Skeletal muscle cell (primary cell): Measurements from ENCODE around the gene PARP6.

Experiments
- DNase-seq: peaks from one replicate; pipeline ENCODE4 v3.0.0-alpha.2; 2010; ENCODE audit warnings: low read depth
- H3K4me3 ChIP-seq: 2 replicates; pipeline ENCODE4 v1.5.1; 2011; ENCODE audit warnings: low read depth, mild to moderate bottlenecking, control low read depth, low read length, moderate library complexity

Gene PARP6, protein sequence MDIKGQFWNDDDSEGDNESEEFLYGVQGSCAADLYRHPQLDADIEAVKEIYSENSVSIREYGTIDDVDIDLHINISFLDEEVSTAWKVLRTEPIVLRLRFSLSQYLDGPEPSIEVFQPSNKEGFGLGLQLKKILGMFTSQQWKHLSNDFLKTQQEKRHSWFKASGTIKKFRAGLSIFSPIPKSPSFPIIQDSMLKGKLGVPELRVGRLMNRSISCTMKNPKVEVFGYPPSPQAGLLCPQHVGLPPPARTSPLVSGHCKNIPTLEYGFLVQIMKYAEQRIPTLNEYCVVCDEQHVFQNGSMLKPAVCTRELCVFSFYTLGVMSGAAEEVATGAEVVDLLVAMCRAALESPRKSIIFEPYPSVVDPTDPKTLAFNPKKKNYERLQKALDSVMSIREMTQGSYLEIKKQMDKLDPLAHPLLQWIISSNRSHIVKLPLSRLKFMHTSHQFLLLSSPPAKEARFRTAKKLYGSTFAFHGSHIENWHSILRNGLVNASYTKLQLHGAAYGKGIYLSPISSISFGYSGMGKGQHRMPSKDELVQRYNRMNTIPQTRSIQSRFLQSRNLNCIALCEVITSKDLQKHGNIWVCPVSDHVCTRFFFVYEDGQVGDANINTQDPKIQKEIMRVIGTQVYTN

DNA sequence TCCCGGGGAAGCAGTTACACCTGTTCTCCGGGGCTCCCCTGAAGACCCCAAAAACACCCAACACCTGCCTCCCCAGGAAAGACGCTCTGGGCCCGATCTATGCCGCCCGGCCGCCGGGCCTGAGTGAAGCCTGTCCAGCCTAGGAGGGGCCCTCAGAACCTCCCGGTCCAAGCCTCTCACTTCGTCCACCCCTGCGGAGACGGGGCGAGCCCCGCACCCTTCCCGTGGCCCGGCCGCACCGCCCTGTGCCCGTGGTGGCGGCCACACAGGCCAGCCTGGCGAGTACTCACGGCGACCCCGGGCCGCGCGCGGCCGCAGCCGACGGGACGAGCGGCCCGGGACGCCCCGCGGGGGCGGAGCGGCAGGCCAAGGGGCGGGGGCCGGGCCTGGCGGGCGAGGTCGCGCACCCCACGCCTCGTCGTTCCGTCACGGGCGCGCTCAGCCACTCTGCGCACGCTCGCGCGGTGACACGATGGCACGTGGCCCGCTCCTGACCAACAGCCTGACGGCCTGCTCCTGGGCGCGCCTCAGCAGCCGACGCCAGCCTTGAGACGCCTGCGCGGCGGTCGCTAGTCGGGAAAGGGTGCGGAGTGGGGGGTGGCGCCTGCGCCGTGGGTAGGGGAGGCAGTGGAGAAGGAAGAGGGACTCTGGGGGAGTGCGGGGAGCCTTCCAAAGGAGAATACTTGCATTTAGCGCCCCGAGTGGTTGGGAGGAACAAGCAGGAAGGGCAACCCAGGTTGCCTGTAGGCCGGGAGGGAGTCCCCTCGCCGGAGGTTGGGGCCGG is at the start of gene PARP6:
Gene PARP6, minus strand, starts transcription at position 342 of the 784 bp plus-strand sequence. CDS start 5,077 bp downstream, outside the sequence.
- H3K4me3 ChIP-seq = peak within 1 kb of the TSS; percentile 77
- peak; percentile 97 for DNase-seq

DNA sequence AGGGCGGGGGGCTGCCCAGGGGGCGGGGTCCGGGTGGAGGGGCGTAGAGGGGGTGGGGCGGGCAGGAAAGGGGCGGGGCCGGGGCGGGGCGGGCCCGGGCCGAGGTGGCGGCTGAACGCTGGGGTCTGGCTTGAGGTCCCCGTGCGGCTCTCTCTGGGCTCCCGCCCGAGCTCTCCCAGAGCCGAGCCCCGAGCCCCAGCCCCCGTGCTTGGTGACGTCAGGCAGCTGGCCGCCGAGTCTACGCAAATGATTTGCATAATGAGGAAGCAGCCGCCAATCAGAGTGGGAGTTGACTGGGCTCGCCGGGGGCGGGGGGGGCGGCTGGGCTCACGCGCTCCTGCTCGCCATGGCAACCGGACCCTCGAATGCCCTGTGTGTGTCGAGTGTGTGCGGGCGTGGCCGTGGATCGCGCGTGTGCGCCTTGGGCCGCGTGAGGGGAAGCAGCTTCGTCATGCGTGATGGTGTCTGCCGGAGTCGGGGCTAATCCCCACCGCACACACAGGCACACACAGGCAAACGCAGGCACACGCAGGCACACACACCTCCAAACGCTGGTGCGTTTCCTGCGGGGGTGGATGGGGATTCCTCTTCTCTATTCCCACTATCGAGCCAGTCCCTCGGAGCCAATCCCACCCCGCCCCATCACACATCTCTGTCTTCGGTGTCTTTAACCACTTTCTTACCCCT is 47.8 kb upstream of the PARP6 start, which contains the start of gene CELF6:
Gene CELF6, minus strand, starts transcription at position 173 of the 687 bp plus-strand sequence. CDS start 283 bp downstream, outside the sequence.
- no peak for DNase-seq

DNA sequence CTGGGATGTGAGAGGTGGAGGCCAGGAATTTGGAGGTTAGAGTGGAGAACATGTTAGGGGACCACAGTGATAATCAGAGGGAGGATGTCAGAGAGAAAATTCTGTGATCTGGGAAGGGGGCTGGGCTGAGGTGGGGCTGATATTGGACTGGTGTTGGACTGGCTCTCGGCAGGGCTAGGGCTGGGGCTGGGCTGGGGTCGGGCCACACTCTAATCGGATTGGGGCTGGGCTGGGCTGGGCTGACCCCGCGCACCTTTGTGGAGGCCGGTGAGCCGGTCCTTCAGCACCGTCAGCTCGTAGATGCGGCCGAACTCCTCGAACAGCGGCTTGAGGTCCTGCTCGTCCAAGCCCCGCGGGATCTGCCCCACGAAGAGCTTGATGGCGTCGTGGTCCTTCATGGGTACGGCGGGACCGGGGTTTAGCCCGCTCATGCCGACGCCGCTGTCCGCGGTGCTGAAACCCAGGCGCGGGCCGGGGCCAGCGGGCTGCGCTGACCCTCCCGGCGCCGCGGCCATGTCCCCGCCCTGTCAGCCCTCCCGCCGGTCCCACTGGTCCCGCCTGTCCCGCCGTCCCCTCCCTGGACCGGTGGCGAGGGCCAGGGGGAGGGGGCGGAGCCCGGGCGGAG is 47.1 kb upstream of the PARP6 start:
- H3K4me3 ChIP-seq = peak overlapping the region; percentile 53
- no peak for DNase-seq

More for the DNA sequence above, 47.8 kb upstream of the PARP6 start, which contains the start of gene CELF6:
- H3K4me3 ChIP-seq = peak within 1 kb of the TSS; percentile 53

GRCh38 chr15:72318408-72318942 is 46.1 kb upstream of the PARP6 start:
- no peak for DNase-seq
- no peak overlapping the region for H3K4me3 ChIP-seq

DNA sequence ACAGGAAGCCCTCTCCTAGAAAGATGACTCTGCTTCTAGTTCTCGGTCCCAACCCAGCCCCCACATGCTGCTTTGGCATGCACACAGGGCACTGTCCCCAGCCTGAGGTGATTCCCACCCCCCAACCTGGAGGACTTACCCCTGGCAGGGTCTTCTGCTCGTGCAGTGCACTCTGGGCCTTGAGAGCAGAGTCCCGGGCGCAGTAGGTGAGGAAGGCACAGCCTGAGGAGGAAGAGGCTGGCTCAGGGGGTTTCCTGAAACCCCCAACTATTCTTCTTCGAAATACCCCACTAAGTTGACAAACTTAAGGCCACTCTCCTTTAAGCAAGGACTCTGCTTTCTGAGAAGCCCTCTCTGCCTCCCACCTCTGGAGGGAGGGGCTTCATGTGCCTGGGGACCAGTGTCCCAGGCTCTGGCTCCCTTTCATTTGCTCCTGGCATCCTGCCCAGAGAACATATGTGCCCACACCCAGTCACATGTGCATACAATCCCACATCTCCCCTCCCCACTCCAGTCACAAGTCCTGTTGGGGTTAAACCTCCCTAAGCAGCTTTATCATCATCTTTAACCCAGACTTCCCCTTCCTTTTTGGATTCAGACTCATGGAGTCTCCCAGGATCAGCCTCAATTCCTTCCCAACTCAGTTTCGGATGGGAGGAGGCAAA is 43.5 kb upstream of the PARP6 start:
- no peak for DNase-seq
- no peak overlapping the region for H3K4me3 ChIP-seq

GRCh38 chr15:72313881-72314280 is 41.5 kb upstream of the PARP6 start:
- no peak for DNase-seq
- H3K4me3 ChIP-seq = no peak overlapping the region

DNA sequence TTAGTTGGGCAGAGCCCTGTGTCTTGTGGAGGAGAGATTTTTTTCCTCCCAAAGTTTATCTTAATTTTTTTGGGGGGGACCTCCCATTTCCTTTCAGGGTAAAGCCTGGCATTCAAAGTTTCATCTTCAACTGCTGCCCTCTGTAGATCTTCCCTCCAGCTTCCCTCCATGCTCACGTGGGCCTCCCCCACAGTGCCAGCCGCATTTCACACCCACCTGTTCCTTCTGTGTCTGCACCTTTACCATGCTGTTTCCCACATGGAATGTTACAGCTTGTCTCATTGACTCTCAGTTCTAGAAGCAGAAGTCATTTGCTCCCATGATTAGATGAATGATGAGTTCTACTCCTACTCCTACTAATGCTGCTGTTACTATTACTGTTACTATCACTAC is 41.1 kb upstream of the PARP6 start:
- DNase-seq = no peak

DNA sequence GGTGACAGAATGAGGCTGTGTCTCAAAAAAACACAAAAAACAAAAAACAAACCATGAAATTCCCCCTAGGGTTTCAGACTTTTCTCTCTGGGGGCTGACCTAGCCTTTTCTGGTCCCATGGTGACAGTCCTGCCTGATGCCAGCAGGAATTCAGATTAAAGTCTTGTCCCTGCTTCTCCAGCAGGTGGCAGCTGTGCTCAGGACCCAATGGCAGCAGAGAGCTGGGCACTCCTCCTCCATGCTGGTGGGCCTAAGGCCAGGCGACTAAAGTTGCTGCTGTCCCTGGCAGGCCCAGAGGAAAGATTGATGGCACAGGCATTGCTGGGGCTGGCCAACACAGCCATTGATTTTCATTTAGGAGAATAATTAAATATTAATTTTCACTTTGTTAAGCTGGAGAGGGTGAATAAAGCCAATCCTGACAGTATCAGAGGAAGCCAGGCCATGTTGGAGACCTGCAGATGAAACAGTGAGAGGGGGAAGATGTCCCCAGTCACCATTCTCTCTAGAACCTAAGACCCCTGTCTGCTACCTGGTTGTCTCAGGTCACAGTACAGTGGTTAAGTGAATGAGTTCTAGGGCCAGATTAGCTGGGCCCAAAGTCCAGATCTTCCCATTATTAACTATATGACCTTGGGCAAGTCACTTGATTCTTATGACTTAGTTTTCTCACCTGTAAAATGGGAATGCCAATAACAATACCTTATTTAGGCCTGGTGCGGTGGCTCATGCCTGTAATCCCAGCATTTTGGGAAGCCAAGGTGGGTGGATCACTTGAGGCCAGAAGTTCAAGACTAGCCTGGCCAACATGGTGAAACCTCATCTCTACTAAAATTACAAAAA is 40.5 kb upstream of the PARP6 start:
- no peak for DNase-seq
- no peak overlapping the region for H3K4me3 ChIP-seq

More for the DNA sequence above, 41.1 kb upstream of the PARP6 start:
- H3K4me3 ChIP-seq = no peak overlapping the region

DNA sequence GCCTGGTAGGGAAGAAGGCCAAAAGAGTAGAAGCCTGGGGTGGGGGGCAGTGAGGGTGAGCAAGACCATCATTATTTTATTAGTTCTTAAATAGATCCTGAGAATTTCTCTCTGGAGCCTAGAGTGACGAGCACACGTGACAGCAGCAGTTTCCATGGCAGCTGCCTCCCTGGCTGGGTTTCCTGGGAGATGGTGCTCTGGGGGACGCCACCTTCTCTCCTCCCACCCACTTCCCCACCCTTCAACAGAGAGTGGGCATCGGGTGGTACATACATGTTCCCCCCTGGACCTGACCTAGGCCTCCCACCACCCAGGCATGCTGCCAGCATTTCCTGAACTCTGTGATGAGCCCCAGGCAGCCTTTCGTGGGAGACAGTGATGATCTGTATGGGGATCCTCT is 34.7 kb upstream of the PARP6 start:
- DNase-seq = no peak
- H3K4me3 ChIP-seq = no peak overlapping the region

- no peak for DNase-seq
These were observed 33.9 kb upstream of the PARP6 start for GRCh38 chr15:72306211-72306785.

DNA sequence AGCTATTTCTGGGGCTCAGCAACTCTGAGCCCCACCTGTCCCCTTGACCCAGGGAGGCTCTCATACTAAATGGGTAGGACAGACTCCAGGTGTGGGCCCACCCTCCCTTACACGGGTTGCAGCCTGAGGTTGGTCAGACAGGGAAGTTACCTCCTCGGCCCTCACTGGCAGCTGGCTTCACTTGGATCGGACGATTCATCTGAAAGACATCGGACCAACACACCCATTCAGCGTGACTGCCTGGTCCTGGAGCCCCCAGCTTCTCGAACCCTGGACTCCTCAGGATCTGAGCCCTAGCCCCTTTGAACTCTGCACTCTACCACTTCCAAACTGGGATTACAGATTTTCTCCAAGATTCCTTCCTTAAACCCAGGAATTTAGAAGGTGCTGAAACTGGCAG is 32.2 kb upstream of the PARP6 start:
- H3K4me3 ChIP-seq = no peak overlapping the region
- DNase-seq = no peak

More at GRCh38 chr15:72306211-72306785, 33.9 kb upstream of the PARP6 start:
- no peak overlapping the region for H3K4me3 ChIP-seq

DNA sequence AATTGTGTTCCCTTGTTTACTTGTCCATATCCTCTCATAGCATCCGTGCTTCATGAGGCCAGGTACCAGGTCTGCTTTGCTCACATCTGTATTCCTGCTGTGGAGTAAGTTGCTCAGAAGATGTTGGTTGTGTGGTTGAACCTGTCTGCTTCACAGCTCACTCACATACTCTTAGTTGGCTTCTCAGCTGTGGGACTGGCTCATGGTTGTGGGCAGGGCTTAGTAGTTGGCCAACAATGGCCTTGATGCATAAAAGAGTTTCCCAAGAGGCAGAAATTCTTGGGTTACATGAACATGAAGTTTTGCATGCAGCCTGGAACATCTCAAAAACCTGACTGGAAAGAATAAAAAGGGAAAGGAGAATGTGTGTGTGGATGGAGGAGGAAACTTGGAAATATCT is 30.6 kb upstream of the PARP6 start:
- DNase-seq = no peak
- H3K4me3 ChIP-seq = no peak overlapping the region

DNA sequence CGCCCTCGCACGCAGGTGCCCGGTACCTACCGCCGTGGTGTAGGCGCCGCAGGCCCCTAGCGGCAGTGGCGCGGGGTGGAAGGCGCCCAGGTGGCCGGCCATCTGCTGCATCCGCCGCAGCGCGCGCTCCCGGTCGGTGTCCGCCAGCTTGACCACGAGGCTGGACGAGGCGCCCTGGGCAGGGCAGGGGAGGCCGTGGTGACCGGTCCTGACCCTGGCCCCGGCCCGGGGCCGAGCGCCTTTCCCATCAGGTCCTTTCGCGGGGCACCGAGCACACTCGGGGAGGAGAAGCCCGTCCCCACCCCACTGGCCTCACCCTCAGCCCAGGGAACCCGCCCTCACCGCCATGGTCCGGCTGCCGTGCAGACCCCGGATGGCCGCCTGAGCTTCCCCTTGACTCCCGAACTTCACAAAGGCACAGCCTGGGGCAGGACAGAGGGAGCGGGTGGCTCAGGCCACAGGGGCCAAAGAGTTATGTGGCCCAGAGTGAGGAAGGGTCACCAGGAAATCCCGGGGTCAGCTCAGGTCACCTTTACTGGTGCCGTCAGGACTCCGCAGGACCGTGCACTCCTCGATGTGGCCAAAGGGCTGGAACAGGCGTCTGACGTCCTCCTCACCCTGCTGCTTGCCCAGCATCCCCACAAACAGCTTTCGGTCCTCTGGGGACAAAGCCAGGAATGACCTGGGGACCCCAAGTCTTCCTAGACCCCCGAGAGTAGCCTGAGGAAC is 17.4 kb upstream of the PARP6 start:
- no peak overlapping the region for H3K4me3 ChIP-seq
- DNase-seq = no peak

- DNase-seq = no peak
- H3K4me3 ChIP-seq = no peak overlapping the region
These were observed 16.6 kb upstream of the PARP6 start for GRCh38 chr15:72288796-72289596.

DNA sequence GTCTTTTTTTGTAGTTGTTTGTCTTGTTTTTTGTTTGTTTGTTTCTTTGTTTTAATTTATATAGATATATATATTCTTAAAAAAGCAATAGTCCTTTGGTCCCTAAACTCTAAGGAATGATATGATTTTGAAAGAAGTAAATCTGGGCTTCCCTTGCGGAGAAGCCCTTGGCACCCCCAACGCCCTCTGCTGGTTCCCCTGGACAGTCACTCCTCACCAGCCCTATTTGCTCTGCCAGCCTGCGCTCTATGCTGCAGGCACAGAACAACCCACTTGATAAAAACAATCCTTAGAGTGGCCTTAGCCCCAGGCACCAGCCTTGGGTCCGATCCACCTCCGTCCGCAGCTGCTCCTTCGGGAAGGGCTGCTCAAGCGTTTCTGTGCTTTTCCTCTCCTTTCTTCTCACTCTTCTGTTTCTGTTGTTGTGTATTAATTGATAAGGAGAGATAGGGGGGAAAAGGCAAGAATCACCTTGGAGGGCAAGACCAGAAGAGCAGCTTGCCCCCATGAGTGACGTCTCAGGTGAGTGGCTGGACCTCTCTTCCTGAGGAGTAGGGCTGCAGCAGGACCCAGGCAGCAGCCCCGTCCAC is 13.7 kb upstream of the PARP6 start:
- no peak for DNase-seq

More for the DNA sequence above, 13.7 kb upstream of the PARP6 start:
- no peak overlapping the region for H3K4me3 ChIP-seq
